ENCODE results near the gene SCOC.

DNA sequence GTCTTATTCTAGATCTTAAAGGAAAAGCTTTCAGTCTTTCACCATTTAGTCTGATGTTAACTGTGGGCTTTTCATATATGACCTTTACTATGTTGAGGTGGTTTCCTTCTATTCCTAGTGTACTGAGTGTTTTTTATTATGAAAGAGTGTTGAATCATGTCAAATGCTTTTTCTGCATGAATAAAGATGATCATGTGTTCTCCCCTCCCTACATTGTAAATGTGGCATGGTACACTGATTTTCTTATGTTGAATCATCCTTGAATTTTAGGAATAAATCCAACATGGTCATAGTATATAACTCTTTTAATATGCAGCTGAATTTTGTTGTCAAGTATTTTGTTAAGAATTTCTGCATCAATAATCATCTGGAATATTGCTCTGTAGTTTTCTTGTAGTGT, 49.7 kb downstream of the SCOC start:
- TF ChIP-seq, protein P1, sequence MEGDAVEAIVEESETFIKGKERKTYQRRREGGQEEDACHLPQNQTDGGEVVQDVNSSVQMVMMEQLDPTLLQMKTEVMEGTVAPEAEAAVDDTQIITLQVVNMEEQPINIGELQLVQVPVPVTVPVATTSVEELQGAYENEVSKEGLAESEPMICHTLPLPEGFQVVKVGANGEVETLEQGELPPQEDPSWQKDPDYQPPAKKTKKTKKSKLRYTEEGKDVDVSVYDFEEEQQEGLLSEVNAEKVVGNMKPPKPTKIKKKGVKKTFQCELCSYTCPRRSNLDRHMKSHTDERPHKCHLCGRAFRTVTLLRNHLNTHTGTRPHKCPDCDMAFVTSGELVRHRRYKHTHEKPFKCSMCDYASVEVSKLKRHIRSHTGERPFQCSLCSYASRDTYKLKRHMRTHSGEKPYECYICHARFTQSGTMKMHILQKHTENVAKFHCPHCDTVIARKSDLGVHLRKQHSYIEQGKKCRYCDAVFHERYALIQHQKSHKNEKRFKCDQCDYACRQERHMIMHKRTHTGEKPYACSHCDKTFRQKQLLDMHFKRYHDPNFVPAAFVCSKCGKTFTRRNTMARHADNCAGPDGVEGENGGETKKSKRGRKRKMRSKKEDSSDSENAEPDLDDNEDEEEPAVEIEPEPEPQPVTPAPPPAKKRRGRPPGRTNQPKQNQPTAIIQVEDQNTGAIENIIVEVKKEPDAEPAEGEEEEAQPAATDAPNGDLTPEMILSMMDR (conservative IDR thresholded peaks at IDR 0.05; ENCODE audit: low read length), result no peak
- TF ChIP-seq EZH2phosphoT487 (IDR thresholded peaks at IDR 0.05; ENCODE audit: borderline replicate concordance, low read depth, low read length), result no peak

All from OCI-LY7 (cell line).